Activated B cell treated with CpG ODN at 0.5 μM for 24 hours (primary cell): Measurements from ENCODE around the gene S100A9. TPM values are rescaled to one million over a fixed set of nuclear protein-coding genes. Genes with fewer than 3 reads are reported as not detected.

ENCODE experiments used
- ATAC-seq: fragments of 200-7000 bp; cut with Tn5 transposase; one replicate; pipeline ENCODE4 v1.10.0; 2021; ENCODE audit warnings: low read depth, mild to moderate bottlenecking, moderate library complexity
- CTCF ChIA-PET: fragments of 350-600 bp; sonication (Branson Sonifier 250); formaldehyde crosslinking; loops from one replicate; lab custom pipeline; 2021; ENCODE audit warnings: antibody characterized with exemption; lab: Charles Lee
- POLR2A ChIA-PET: fragments of 350-600 bp; sonication (Branson Sonifier 250); formaldehyde crosslinking; loops from one replicate; lab custom pipeline; 2021; ENCODE audit warnings: antibody characterized with exemption; lab: Charles Lee
- DNase-seq: peaks from one replicate; pipeline ENCODE4 v3.0.0; 2022
- H3K27ac Mint-ChIP-seq: one replicate; pipeline ENCODE4 v1.8.0; 2020; ENCODE audit warnings: mixed read lengths
- H3K27me3 Mint-ChIP-seq: one replicate; pipeline ENCODE4 v1.8.0; 2021; ENCODE audit warnings: mixed read lengths
- H3K36me3 Mint-ChIP-seq: one replicate; pipeline ENCODE4 v1.8.0; 2021; ENCODE audit warnings: low read depth, mixed read lengths
- H3K4me1 Mint-ChIP-seq: one replicate; pipeline ENCODE4 v1.8.0; 2021; ENCODE audit warnings: mixed read lengths
- H3K4me3 Mint-ChIP-seq: one replicate; pipeline ENCODE4 v1.8.0; 2020; ENCODE audit warnings: mild to moderate bottlenecking, mixed read lengths
- H3K9me3 Mint-ChIP-seq: one replicate; pipeline ENCODE4 v1.8.0; 2020; ENCODE audit warnings: mixed read lengths
- intact Hi-C: fragments of 100-400 bp; cut with micrococcal nuclease; formaldehyde crosslinking; loops from one replicate; pipeline ENCODE4 v1.15.1; 2024
- total RNA-seq: library from RNA; stranded (reverse); gene quantifications from 2 replicates; pipeline ENCODE4 v1.2.3, GENCODE V29; 2022
- TF ChIP-seq, protein P1 (sequence below): fragments of 200-600 bp; IDR thresholded peaks from one replicate; pipeline ENCODE4 v1.8.0; 2022; ENCODE audit warnings: antibody characterized with exemption, mild to moderate bottlenecking

The S100A9 gene
- total RNA-seq, 1 donor from 2014 or later: 4.0 TPM

GRCh38 chr1:153358691-153358975 lies 979 bp downstream of the S100A9 start:
- no peaks in the 10 kb centered on the region for H3K9me3 Mint-ChIP-seq
- H3K4me3 Mint-ChIP-seq: no peak overlapping the region
- no peak for DNase-seq
- ChIA-PET POLR2A (no interaction called here), CTCF (no interaction called here)
- TF ChIP-seq, protein P1, sequence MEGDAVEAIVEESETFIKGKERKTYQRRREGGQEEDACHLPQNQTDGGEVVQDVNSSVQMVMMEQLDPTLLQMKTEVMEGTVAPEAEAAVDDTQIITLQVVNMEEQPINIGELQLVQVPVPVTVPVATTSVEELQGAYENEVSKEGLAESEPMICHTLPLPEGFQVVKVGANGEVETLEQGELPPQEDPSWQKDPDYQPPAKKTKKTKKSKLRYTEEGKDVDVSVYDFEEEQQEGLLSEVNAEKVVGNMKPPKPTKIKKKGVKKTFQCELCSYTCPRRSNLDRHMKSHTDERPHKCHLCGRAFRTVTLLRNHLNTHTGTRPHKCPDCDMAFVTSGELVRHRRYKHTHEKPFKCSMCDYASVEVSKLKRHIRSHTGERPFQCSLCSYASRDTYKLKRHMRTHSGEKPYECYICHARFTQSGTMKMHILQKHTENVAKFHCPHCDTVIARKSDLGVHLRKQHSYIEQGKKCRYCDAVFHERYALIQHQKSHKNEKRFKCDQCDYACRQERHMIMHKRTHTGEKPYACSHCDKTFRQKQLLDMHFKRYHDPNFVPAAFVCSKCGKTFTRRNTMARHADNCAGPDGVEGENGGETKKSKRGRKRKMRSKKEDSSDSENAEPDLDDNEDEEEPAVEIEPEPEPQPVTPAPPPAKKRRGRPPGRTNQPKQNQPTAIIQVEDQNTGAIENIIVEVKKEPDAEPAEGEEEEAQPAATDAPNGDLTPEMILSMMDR: no peak
- peaks cover 24% of the 10 kb centered on the region for H3K27me3 Mint-ChIP-seq
- intact Hi-C loops: no loop called here
- ATAC-seq: no peak
- H3K27ac Mint-ChIP-seq: no peak overlapping the region
- H3K4me1 Mint-ChIP-seq: peaks cover 14% of the 10 kb centered on the region
- H3K36me3 Mint-ChIP-seq: no peaks in the 10 kb centered on the region

GRCh38 chr1:153359241-153359640 lies 1.6 kb downstream of the S100A9 start:
- DNase-seq (no peak), ATAC-seq (no peak)
- H3K36me3 Mint-ChIP-seq: no peaks in the 10 kb centered on the region
- H3K9me3 Mint-ChIP-seq: no peaks in the 10 kb centered on the region
- intact Hi-C loops: no loop called here
- ChIA-PET CTCF (no interaction called here), POLR2A (no interaction called here)
- no peak overlapping the region for H3K4me3 Mint-ChIP-seq
- no peak overlapping the region for H3K27ac Mint-ChIP-seq
- H3K4me1 Mint-ChIP-seq: peaks cover 14% of the 10 kb centered on the region
- TF ChIP-seq, protein P1: no peak
- H3K27me3 Mint-ChIP-seq: peaks cover 25% of the 10 kb centered on the region

- ChIA-PET CTCF (no interaction called here), POLR2A (interaction anchor here (0.5 kb wide), 1 partner anchor 280 kb away, joined by 4 read pairs; no protein-coding TSS in a partner anchor)
- H3K9me3 Mint-ChIP-seq: no peaks in the 10 kb centered on the region
- peaks cover 30% of the 10 kb centered on the region for H3K27me3 Mint-ChIP-seq
- TF ChIP-seq, protein P1: no peak
- DNase-seq (no peak), ATAC-seq (no peak)
- intact Hi-C loops: no loop called here
- H3K4me3 Mint-ChIP-seq: no peak overlapping the region
- H3K36me3 Mint-ChIP-seq: no peaks in the 10 kb centered on the region
- no peak overlapping the region for H3K27ac Mint-ChIP-seq
- H3K4me1 Mint-ChIP-seq: peaks cover 14% of the 10 kb centered on the region
Observed at GRCh38 chr1:153360190-153360589, 2.5 kb downstream of the S100A9 start.

DNA sequence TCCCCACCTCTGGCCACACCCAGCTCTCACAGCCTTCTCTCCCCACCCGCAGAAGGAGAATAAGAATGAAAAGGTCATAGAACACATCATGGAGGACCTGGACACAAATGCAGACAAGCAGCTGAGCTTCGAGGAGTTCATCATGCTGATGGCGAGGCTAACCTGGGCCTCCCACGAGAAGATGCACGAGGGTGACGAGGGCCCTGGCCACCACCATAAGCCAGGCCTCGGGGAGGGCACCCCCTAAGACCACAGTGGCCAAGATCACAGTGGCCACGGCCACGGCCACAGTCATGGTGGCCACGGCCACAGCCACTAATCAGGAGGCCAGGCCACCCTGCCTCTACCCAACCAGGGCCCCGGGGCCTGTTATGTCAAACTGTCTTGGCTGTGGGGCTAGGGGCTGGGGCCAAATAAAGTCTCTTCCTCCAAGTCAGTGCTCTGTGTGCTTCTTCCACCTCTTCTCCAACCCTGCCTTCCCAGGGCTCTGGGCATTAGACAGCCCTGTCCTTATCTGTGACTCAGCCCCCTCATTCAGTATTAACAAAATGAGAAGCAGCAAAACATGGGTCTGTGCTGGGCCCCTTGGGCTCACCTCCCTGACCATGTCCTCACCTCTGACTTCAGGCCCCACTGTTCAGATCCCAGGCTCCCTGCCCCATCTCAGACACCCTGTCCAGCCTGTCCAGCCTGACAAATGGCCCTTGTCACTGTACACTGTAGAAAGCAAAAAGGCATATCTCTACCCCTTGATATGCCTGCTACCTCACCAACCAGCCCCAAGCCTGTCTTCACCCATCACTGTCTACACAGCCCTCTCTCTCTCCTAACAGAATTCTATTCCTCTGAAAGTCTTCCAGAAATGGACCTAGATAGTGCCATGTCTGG lies 3.2 kb downstream of the S100A9 start:
- Mint-ChIP-seq H3K27me3 (peaks cover 33% of the 10 kb centered on the region), H3K27ac (no peak overlapping the region), H3K4me3 (no peak overlapping the region), H3K9me3 (no peaks in the 10 kb centered on the region), H3K4me1 (peaks cover 14% of the 10 kb centered on the region), H3K36me3 (no peaks in the 10 kb centered on the region)
- intact Hi-C loops: no loop called here
- TF ChIP-seq, protein P1: no peak
- CTCF ChIA-PET: no interaction called here
- DNase-seq (no peak), ATAC-seq (no peak)
- POLR2A ChIA-PET: no interaction called here

GRCh38 chr1:153361480-153362109 lies 3.9 kb downstream of the S100A9 start:
- no peak overlapping the region for H3K27ac Mint-ChIP-seq
- POLR2A ChIA-PET: no interaction called here
- TF ChIP-seq, protein P1: no peak
- intact Hi-C loops: no loop called here
- CTCF ChIA-PET: interaction anchor here (1.0 kb wide), 1 partner anchor 8 kb away, joined by 3 read pairs; no protein-coding TSS in a partner anchor
- ATAC-seq (no peak), DNase-seq (no peak)
- H3K4me3 Mint-ChIP-seq: no peak overlapping the region
- H3K36me3 Mint-ChIP-seq: no peaks in the 10 kb centered on the region
- peaks cover 14% of the 10 kb centered on the region for H3K4me1 Mint-ChIP-seq
- no peaks in the 10 kb centered on the region for H3K9me3 Mint-ChIP-seq
- peaks cover 36% of the 10 kb centered on the region for H3K27me3 Mint-ChIP-seq
